GM12864 (cell line): Measurements from ENCODE around the gene TRAPPC2L.

Source experiments
- DNase-seq: peaks from one replicate; pipeline ENCODE4 v3.0.0-alpha.2; 2011; ENCODE audit warnings: low read depth
- H3K4me3 ChIP-seq: 2 replicates; pipeline ENCODE4 v1.5.1; 2011; ENCODE audit warnings: mild to moderate bottlenecking, low read depth, low read length, control low read depth
- CTCF ChIP-seq: IDR thresholded peaks from 2 replicates; pipeline ENCODE4 v1.5.1; 2011; ENCODE audit warnings: low read depth, mild to moderate bottlenecking, moderate library complexity, low read length, control low read depth, inconsistent platforms; ENCODE audit errors: missing control alignments

Gene TRAPPC2L

GRCh38 chr16:88834670-88835069 lies 22.3 kb upstream of the TRAPPC2L start:
- H3K4me3 ChIP-seq: no peak overlapping the region
- no peak for DNase-seq
- TF ChIP-seq CTCF: no peak

- no peak overlapping the region for H3K4me3 ChIP-seq
- no peak for DNase-seq
- TF ChIP-seq CTCF: no peak
Measured at GRCh38 chr16:88835383-88835782, 21.5 kb upstream of the TRAPPC2L start.

GRCh38 chr16:88835818-88836217 lies 21.1 kb upstream of the TRAPPC2L start:
- DNase-seq: no peak
- no peak for TF ChIP-seq CTCF
- H3K4me3 ChIP-seq: no peak overlapping the region

- no peak overlapping the region for H3K4me3 ChIP-seq
- TF ChIP-seq CTCF: no peak
- DNase-seq: no peak
Measured at GRCh38 chr16:88836791-88837190, 20.1 kb upstream of the TRAPPC2L start.

- no peak for DNase-seq
- no peak for TF ChIP-seq CTCF
- no peak overlapping the region for H3K4me3 ChIP-seq
Measured at GRCh38 chr16:88837806-88838205, 19.1 kb upstream of the TRAPPC2L start.

GRCh38 chr16:88838566-88838965 lies 18.4 kb upstream of the TRAPPC2L start:
- no peak for TF ChIP-seq CTCF

GRCh38 chr16:88839026-88839529 lies 17.8 kb upstream of the TRAPPC2L start:
- no peak overlapping the region for H3K4me3 ChIP-seq
- no peak for TF ChIP-seq CTCF
- DNase-seq: no peak

More at GRCh38 chr16:88838566-88838965, 18.4 kb upstream of the TRAPPC2L start:
- no peak overlapping the region for H3K4me3 ChIP-seq
- DNase-seq: no peak
